ENCODE measurements around the gene SDC1. TPM values are rescaled to one million over a fixed set of nuclear protein-coding genes. Genes with fewer than 3 reads are reported as not detected.

SDC1 gene
- total and polyA plus RNA-seq, 2 of the 8 experiments (the other 6 are each of a cell fraction or from before 2014, with no cell fraction given), result 45.3 to 73.3 TPM

DNA sequence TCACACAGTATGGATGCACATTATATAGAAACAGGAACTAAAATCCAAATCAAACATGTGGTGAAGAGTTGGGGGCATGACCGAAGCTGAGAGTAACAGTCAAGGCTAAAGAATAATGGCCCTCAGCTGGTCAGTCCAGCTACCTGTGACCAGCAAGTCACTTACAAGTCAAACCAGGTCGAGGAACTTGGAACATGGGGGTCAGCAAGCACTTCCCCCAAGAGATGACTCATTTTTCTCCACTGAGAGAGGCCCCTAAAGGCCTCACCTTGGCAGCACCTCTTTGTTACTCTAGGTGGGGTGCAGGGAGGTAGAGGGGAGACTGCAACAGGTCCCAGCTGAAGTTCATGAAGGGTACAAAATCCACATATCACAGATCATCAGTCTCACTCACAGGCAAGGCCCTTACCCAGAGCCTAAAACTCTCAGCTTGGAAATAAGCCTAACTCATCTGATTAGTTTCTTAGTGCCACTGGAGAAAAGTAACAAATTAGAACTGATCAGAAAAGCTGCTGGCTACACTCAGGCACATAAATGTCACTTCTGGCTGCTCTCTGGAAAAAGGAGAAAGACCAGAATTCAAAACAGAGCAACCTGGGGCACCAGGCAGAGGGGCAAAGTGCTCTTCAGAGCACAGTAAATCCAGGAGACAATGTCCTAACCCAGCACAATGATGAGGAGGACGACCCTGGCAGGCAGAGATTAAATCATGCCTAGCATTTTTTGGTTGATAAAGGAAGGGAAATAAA is 4.0 kb downstream of the SDC1 start (continued):
- TF ChIP-seq RFX5 (IDR thresholded peaks at IDR 0.05; ENCODE audit: borderline replicate concordance, low read depth, low read length) (no peak), SAP30 (IDR thresholded peaks at IDR 0.05; ENCODE audit: insufficient read depth, insufficient replicate concordance, low read length) (no peak)
